ENCODE measurements around the gene TSC22D4.

Gene TSC22D4

DNA sequence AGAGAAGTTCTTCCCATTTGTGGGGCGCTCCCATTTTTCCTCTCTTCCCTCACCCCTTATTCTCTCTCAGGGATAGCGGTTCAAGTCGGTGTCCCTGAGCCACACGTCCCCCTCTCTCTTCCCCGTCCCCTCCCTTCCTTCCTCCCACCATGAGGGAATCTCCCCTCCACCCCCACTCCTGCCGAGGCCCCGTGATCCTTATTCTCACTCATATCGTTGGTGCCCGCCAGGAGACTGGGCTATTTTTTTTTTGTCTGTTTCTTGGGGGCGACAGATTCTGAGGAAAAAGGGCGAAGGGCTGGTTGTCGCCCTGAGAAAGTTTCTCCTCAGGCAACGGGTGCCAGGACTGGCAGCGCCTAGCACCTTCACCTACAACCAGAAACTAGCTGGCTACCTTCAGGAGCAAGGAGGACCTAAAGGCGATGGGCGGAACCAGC lies 51.2 kb downstream of the TSC22D4 start:
- Histone ChIP-seq H3K4me2 (ENCODE audit: low read length) (peak overlapping the region; percentile 99), H3K9me3 (ENCODE audit: control insufficient read depth, low read length) (no peaks in the 10 kb centered on the region), H3K27me3 (ENCODE audit: control insufficient read depth, insufficient read depth, low read length) (no peaks in the 10 kb centered on the region), H3K27ac (peak overlapping the region; percentile 100), H3K79me2 (peaks cover 3% of the 10 kb centered on the region), H2AFZ (peak overlapping the region; percentile 99), H3K36me3 (ENCODE audit: control insufficient read depth, insufficient read depth, low read length) (no peaks in the 10 kb centered on the region), H3K4me3 (ENCODE audit: low read depth, low read length) (peak overlapping the region; percentile 99), H3K4me1 (peaks cover 23% of the 10 kb centered on the region), H3K9ac (no peak overlapping the region)
- TF ChIP-seq CTCF (IDR thresholded peaks at IDR 0.05) = no peak

GRCh38 chr7:100426516-100426915 lies 52.5 kb downstream of the TSC22D4 start:
- no peaks in the 10 kb centered on the region for H3K79me2 ChIP-seq
- no peak overlapping the region for H3K4me2 ChIP-seq (ENCODE audit: low read length)
- no peak overlapping the region for H2AFZ ChIP-seq
- no peak overlapping the region for H3K4me3 ChIP-seq (ENCODE audit: low read depth, low read length)
- no peaks in the 10 kb centered on the region for H3K9me3 ChIP-seq (ENCODE audit: control insufficient read depth, low read length)
- no peak overlapping the region for H3K9ac ChIP-seq
- H3K27ac ChIP-seq = no peak overlapping the region
- H3K36me3 ChIP-seq (ENCODE audit: control insufficient read depth, insufficient read depth, low read length) = no peaks in the 10 kb centered on the region
- TF ChIP-seq CTCF (IDR thresholded peaks at IDR 0.05) = no peak
- peaks cover 13% of the 10 kb centered on the region for H3K4me1 ChIP-seq
- no peaks in the 10 kb centered on the region for H3K27me3 ChIP-seq (ENCODE audit: control insufficient read depth, insufficient read depth, low read length)

DNA sequence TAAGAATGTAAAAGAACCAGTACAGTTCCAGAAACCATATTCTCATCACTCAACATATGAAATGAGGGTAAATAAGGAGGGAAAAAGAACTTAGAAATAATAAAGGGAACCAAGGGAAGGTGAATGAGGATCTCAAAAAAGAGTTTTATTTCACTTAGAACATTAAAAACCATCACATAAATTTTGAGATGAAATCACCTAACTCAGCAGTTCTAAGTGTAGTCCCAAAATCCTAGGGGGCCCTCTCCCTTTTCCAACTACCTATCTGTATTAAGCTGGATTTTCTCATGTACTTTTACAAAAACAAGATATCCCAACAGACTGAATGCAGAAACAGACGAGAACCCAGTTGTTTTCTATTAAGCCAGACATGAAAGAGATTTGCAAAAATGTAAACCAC lies 53.7 kb downstream of the TSC22D4 start:
- no peak for TF ChIP-seq CTCF (IDR thresholded peaks at IDR 0.05)
- Histone ChIP-seq H3K4me3 (ENCODE audit: low read depth, low read length) (no peak overlapping the region), H3K4me2 (ENCODE audit: low read length) (no peak overlapping the region), H3K36me3 (ENCODE audit: control insufficient read depth, insufficient read depth, low read length) (no peaks in the 10 kb centered on the region), H3K4me1 (peaks cover 3% of the 10 kb centered on the region), H3K79me2 (no peaks in the 10 kb centered on the region), H3K9ac (no peak overlapping the region), H2AFZ (no peak overlapping the region), H3K27ac (no peak overlapping the region), H3K9me3 (ENCODE audit: control insufficient read depth, low read length) (no peaks in the 10 kb centered on the region), H3K27me3 (ENCODE audit: control insufficient read depth, insufficient read depth, low read length) (no peaks in the 10 kb centered on the region)

- Histone ChIP-seq H2AFZ (no peak overlapping the region), H3K4me1 (peaks cover 3% of the 10 kb centered on the region), H3K4me3 (ENCODE audit: low read depth, low read length) (no peak overlapping the region), H3K4me2 (ENCODE audit: low read length) (no peak overlapping the region), H3K9ac (no peak overlapping the region), H3K9me3 (ENCODE audit: control insufficient read depth, low read length) (no peaks in the 10 kb centered on the region), H3K27ac (no peak overlapping the region), H3K79me2 (no peaks in the 10 kb centered on the region), H3K36me3 (ENCODE audit: control insufficient read depth, insufficient read depth, low read length) (no peaks in the 10 kb centered on the region), H3K27me3 (ENCODE audit: control insufficient read depth, insufficient read depth, low read length) (no peaks in the 10 kb centered on the region)
- no peak for TF ChIP-seq CTCF (IDR thresholded peaks at IDR 0.05)
These were observed 55.7 kb downstream of the TSC22D4 start for GRCh38 chr7:100423315-100423714.

DNA sequence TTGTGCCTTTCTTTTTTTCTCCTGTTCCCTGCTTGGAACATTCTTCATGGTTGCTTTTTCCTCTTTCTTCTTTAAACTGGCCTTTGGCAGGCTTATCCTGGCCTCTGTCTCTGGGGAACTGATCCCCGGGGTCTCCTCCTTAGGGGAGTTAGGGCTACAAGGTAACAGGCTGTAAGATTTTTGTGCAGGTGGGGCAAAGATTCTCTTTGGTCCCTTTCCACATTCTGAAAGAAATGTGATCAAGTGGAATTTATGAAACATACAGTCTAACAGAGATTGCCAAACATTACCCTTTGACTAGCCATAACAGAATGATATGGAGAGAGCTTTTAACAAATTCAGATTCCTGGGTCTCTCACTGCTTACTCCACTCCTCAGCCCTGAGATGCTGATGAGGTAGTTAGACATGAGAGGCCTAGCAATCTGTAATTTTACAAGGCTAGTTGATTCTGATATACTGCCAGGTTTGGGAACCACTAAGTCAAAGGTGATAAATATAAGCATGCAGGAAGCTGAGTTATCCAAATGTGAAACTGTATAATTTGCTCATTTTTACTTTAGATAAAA lies 59.3 kb downstream of the TSC22D4 start:
- H3K4me2 ChIP-seq (ENCODE audit: low read length) = no peak overlapping the region
- no peak overlapping the region for H3K4me3 ChIP-seq (ENCODE audit: low read depth, low read length)
- H3K9me3 ChIP-seq (ENCODE audit: control insufficient read depth, low read length) = no peaks in the 10 kb centered on the region
- TF ChIP-seq CTCF (IDR thresholded peaks at IDR 0.05) = no peak
- no peaks in the 10 kb centered on the region for H3K4me1 ChIP-seq
- no peaks in the 10 kb centered on the region for H3K79me2 ChIP-seq
- no peaks in the 10 kb centered on the region for H3K36me3 ChIP-seq (ENCODE audit: control insufficient read depth, insufficient read depth, low read length)
- no peak overlapping the region for H3K9ac ChIP-seq
- H2AFZ ChIP-seq = no peak overlapping the region
- no peak overlapping the region for H3K27ac ChIP-seq
- no peaks in the 10 kb centered on the region for H3K27me3 ChIP-seq (ENCODE audit: control insufficient read depth, insufficient read depth, low read length)

Measured in parathyroid adenoma (tissue), 2 donors.